GM12873 (cell line): ENCODE data around the gene MSI2.

Source experiments
- TF ChIP-seq, protein P1 (sequence below): IDR thresholded peaks from 2 replicates; pipeline ENCODE4 v1.5.1; 2012; ENCODE audit warnings: low read depth, mild to moderate bottlenecking, moderate library complexity, low read length, control low read depth; ENCODE audit not compliant: insufficient read depth; ENCODE audit errors: missing control alignments

Gene MSI2

DNA sequence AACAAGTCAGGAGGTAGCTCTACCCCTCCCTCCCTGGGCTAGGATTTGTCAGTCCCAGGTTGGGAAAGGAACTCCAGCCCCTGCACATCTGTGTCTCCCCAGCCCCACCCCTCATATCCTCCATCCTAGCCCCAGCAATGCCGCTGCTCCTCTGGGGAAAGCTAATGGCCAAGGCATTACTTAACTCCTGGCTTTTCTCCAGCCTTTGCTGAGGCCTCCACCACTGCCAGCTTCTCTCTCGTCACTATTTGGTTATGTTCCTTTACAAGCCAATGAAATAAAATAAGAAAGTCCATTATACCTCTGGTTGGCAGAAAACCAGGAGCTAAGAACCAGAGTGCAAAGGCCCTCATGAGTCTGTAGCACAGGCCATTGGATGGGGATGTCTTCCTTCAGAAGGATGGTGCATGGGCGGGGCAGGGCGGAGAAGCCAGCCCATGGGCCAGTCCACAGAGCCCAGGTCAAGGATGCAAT is 317.8 kb downstream of the MSI2 start:
- TF ChIP-seq, protein P1, sequence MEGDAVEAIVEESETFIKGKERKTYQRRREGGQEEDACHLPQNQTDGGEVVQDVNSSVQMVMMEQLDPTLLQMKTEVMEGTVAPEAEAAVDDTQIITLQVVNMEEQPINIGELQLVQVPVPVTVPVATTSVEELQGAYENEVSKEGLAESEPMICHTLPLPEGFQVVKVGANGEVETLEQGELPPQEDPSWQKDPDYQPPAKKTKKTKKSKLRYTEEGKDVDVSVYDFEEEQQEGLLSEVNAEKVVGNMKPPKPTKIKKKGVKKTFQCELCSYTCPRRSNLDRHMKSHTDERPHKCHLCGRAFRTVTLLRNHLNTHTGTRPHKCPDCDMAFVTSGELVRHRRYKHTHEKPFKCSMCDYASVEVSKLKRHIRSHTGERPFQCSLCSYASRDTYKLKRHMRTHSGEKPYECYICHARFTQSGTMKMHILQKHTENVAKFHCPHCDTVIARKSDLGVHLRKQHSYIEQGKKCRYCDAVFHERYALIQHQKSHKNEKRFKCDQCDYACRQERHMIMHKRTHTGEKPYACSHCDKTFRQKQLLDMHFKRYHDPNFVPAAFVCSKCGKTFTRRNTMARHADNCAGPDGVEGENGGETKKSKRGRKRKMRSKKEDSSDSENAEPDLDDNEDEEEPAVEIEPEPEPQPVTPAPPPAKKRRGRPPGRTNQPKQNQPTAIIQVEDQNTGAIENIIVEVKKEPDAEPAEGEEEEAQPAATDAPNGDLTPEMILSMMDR: no peak

DNA sequence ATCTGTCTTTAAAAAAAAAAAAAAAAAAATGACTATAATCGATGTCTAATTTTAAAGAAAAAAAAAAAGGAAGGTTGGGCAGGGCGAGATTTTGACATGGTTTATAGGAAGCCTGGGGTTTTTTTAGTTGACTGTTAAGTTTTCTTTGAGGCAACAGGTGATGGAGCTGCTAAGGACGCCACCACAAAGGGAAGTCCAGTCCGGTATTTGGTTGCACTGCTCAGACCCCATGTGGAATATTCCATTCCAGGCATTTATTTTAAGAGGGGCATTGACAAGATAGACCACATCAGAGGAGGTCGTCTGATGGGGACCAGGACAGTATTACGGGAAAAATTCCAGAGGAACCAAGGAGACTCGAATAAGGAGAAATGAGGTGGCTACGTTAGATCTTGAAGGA is 320.4 kb downstream of the MSI2 start:
- TF ChIP-seq, protein P1: no peak

DNA sequence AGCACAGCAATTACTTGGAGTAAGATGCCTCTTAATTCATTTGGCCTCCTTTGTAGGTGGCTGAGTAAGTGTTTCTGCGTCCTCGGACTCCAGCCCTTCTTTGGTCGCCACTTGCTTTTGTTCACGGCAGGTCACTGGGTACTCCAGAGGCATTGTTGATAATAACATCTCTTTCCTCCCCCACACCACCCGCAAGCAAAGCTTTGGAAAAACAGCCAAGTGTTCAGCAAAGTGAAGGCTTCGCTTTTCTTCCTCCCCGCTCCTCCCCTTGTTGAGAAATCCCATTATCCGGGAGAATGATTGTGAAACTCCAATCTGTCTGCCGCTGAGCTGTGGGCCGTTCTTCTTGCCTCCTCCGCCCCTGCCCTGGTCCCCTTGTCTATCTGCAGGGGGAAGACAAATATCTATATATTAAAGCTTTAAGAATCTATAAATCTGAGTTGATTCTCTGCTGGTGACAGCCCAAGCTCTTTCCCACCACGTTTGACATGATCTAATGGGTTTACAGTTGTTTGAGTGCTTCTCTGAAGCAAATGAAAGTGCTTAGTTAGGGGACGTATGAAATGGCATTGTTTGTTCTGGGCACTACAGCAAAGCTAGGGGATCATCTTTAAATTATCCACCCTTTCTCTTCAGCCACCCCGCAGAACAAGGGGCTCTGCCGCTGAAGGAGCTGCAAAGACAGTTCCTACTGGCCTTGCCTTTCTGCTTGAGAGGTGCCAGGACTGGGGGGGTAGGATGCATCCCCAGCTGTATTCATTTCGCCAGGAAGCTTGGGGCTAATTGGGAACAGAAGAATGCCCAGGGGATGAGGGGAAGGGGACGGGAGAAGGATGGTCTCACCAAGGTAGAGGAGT is 321.7 kb downstream of the MSI2 start:
- TF ChIP-seq, protein P1: no peak

DNA sequence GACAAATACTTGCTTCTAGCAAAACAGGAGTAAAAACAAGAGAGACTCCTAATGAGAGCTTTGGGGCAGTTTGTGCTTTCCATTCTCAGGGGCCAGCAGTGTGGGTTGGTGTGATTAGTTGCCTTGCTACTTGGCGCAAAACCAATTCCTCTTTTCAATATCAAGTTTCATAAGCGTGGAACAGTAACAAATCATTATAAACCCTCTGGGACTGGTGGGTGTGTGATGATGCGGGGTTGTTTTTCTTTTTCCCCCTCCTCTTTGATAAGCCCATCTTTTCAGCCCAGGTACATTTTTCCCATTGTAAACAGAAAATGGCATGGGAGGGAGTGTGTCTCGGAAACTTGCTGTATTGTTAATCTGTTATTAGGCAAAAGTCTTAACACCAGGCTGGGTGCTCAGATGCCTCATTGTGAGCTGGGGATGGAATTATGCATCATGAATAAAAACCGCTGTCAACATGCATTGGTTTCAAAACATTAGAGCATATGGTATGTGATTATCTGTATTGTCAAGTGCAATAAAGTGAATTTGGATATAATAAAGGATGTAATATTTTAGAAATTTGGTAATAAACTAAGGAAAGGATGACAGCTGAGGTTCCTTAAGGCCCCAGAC is 322.4 kb downstream of the MSI2 start:
- TF ChIP-seq, protein P1: no peak

DNA sequence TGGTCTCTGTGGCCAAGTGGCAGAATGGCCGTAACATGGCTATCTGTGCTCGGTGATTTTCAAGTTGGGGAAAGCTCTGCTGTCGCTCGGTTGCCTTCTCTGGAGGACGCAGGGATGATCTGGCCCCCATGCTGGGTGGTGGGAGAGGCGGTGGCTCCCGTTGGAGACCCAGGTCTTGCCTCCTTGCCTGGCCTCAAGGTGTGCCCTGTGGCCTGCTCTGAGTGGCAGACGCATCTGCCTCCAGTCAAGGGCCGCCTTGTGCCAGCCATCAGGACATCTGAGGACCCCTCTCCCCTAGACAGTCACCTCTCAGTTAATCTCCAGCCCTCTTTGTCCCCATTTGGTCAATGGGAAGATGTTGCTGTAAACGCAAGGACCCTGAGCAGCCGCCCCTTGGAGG is 322.9 kb downstream of the MSI2 start:
- TF ChIP-seq, protein P1: no peak

DNA sequence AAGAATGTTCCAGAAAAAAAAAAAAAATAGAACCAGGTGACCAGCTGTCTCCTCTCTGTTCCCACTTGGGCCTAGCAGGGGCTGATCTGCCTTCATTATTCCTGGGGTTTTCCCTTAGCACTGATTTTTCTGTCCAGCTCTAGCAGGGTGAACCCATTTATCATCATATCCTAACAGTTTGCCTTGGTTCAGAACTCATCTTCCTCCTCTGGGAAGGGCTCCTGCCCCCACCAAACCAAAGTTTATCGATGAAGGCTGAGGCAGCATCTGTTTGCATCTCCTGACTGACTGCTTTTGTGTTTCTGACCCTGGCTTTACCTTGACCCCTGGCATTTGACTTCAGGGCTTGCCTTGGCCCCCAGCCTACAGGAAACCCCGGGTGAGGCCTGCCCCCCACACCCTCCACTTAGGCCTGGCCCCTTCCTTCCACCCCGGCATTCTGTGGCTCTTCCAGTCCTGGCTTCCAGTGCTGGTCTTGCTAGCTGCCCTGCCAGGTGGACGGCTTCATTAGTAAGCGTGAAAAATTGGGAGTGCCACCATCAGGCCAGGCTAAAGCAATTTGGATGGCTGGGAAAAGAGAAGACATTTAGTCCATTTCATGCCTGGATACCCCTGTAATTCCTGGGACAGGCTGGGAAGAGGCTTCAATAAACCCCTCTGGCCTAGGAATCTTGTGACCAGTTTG is 323.9 kb downstream of the MSI2 start:
- TF ChIP-seq, protein P1: no peak
